GM18868 (cell line): ENCODE measurements around the gene HILPDA.

Experiments
- ATAC-seq: cut with Tn5 transposase; IDR thresholded peaks from one replicate; pipeline ENCODE4 v1.9.1; 2021; ENCODE audit warnings: mild to moderate bottlenecking, moderate library complexity; ENCODE audit not compliant: unreplicated experiment

Gene HILPDA, protein sequence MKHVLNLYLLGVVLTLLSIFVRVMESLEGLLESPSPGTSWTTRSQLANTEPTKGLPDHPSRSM

GRCh38 chr7:128455543-128456254 is at the start of gene HILPDA:
TSS of gene HILPDA (plus strand) at chr7:128455878. CDS start at chr7:128457269, 1,391 bp downstream.
- peak; percentile 74 for ATAC-seq

- ATAC-seq: no peak
Observed at GRCh38 chr7:128406314-128407232, 49.1 kb upstream of the HILPDA start.

DNA sequence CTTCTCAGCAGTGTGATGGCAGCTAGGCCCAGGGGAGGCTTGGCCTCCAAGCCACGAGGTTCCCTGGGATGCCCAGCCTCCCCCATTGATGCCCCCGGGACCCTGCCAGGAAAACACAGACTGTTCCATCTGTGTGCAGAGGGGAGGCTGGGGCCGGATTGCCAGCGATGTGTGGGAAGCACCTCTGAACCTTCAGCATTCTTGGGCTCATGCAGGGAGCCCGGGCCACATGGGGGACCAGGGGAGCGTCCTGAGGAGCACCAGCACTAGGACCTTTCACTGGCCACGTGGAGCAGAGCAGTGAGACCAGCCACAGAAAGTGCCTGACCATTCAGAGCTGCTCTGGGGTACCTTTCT is 48.5 kb upstream of the HILPDA start:
- no peak for ATAC-seq

GRCh38 chr7:128407751-128408708 is 47.6 kb upstream of the HILPDA start:
- no peak for ATAC-seq

DNA sequence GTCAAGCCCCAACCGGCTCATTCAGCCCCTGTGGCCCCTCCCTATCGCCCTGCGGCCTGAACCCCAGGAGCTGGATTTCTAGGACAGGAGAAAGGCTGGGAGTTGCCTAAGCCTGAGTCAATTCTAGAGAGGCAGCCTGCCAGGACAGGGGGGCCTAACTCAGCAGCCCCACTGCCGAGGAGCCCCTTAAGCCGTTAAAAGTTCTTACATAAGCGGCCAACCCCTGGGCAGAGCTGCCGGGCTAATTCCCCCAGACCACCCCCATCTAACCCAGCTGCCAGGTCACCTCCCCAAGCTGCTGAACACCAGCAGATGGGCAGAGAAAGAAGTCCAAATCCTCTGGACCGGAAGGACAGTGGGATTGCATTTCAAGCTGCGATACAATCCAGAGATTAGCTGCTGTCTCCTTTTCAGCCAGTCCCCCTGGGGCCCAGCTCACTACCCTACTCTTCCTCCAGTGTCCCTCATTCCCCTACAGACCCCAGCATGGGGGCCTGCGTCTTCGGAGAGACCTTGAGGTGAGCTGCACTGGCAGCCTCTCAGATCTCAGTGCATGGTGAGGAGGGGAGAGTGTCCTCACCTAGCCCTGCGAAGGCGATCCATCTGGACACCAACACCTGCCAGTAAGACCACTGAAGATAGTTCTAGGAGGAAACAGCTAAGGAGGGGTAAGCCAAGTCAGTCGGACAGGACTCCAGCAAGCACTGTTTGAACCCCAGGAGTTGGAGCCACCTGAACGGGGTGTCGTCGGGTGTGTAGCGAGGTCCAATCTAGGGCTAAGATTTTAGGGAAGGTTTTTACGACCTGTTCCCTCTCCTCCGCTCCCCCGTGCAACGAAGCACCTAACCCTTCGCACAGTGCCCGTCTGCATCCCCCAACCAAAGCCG is 46.7 kb upstream of the HILPDA start:
- no peak for ATAC-seq

DNA sequence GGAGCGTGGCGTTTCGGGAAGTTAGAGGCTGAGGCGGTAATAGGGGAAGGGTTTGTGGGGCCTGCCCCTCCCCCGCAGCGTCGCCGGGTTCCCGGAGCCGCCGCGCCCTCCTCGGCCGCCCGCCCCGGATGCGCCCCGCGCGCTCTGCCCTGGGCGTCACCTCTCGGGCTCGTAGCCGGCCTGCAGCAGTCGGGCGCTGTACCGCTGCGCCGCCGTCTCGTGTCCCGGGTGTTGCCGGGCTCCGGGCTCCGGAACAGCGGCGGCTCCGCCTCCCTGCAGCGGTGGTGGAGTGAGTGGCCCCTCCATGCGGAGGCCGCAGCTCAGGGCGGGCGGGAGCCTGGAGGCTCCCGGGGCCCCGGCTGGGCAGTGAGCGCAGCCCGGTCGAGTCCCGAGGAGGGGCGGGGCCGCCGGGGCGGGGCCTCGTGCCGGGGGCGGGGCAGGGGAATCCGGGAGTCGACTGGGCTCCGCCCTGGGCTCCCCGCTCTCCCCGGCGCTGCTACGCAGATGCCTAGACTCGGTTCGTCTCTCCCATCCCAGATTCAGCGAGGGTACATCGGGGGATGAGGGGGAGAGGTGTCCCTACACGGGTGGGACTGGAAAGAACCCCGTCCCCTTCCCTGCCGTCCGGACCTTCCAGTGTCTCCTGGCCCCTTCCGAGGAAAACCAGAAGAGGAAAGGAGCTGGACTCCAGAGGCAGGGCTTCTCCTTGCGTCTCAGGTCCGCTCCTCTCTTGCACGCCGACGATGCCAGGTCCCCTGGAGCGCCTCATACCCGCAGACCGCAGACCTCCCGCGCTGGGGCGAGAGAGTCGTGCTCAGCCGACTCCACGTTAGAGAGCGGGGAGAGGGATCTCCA is 45.9 kb upstream of the HILPDA start, which contains the start of gene IMPDH1:
Gene IMPDH1, minus strand, starts transcription at position 387 of the 855 bp plus-strand sequence. Its CDS starts 81 bp downstream, at position 306.
- peak; percentile 77 for ATAC-seq

- no peak for ATAC-seq
Observed at GRCh38 chr7:128410451-128410753, 45.3 kb upstream of the HILPDA start.

GRCh38 chr7:128415217-128415785 is 40.4 kb upstream of the HILPDA start:
- no peak for ATAC-seq

DNA sequence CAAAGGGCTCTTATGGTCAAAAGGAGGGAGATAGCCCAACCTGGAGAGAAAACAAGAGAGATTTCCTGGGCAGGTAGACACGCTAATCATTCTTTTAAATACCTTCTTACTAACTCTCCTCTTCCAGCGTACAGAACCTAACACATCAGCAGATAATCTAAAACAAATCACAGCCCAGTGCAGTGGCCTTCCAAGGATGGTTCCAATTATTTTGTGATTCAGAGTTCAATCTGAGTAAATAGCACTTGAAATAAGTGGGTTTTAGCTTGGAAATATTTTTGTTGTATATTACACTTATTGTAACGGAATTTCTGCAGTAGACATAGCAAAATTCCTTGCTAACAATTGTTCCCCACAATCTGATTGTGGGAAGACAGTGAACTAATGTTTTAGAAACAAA is 38.6 kb upstream of the HILPDA start:
- ATAC-seq: no peak

- no peak for ATAC-seq
Observed at GRCh38 chr7:128419257-128419656, 36.4 kb upstream of the HILPDA start.

- no peak for ATAC-seq
Observed at GRCh38 chr7:128420773-128421172, 34.9 kb upstream of the HILPDA start.

GRCh38 chr7:128421384-128421783 is 34.3 kb upstream of the HILPDA start:
- ATAC-seq: no peak

GRCh38 chr7:128422037-128422436 is 33.6 kb upstream of the HILPDA start:
- ATAC-seq: no peak

GRCh38 chr7:128422842-128423241 is 32.8 kb upstream of the HILPDA start:
- no peak for ATAC-seq

GRCh38 chr7:128424686-128425275 is 30.9 kb upstream of the HILPDA start:
- ATAC-seq: no peak

GRCh38 chr7:128425850-128426249 is 29.8 kb upstream of the HILPDA start:
- ATAC-seq: peak; percentile 65

DNA sequence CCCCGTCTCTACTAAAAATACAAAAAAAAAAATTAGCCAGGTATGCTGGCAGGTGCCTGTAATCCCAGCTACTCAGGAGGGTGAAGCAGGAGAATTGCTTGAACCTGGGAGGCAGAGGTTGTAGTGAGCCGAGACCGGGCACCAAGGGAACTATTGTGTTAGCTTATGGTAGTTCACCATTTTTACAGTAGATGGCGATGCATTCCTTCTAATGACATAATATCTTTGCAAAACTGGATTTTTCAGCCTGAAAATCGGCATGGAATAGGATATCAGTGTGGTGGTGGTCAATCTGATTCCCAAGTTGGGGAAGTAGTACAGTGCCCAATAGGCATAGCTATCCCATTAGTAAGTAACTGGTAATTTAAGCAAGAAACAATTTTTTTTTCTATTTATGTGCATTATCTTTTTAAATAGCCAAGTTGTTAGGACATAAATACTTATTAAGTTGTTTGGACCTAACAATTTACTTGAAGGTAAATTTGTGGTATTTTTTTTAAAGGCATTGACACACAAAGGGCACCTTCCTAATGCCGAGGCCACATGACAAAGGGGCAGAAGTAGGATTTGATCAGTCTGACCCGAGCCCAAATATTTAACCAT is 28.3 kb upstream of the HILPDA start:
- peak; percentile 57 for ATAC-seq

DNA sequence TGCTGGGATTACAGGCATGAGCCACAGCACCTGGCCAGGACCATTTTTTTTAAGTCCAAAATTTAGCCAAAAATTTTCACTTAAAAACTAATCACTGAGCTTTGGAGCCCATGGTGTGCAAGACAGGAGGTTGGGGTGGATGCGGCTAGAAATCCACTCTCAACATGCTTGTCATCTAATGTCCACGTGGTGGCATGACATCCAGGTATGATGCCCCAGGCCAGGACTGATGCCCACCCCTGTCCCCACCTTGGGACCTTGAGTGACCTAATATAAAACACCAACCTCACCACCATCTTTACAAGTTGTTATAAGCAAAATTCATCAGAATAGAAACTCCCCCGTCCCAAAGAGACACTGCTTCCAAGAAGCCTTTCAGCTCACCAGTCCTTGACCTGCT is 25.5 kb upstream of the HILPDA start:
- ATAC-seq: no peak
